ENCODE measurements around the gene RNU1-3.
"Not testable (repeated sequence)": the region's sequence is repeated elsewhere in the genome, so short reads cannot be mapped to it uniquely, and the experiment has no call there.

DNA sequence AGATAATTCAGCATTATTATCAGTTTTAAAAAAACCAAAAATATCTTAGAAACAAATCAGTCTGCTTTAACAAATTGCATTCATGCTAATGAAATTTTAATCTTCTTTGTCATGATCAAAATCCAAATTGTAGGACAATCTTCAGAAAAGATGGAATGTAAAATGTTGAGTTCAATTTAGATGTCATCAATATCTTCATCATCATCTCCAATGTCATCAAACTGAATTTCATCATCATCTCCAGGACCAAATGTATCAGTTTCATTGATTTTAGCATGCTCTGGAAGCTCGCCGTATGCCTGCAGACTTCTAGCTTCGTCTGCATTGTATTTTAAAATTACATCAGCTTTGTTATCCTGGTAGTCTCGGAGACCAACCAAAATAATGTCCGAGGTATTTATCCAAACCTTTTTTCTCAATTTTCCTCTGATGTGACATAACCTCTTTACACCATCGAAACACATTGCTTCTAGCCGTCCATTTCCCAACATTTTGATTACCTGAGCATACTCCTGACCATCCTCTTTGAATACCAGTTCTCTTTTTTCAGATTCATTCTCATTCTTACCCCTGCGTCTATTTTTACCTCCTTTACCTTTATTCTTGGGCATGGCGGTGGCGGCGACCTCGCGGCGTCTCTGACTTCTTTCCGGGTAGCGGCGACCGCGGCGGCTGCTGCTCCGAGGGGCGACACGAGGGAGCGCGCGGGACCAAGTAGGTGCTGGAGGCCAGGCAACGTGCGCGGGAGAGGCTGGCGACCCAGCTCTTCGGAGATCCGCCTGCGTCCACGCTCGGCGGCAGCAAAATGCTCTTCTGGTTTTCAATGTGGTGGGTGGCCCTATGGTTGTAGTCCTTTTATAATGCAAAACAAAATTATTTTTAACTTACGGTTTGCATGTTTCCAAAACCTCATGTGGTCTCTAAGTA lies 19.0 kb upstream of the RNU1-3 start:
- TF ChIP-seq POLR2AphosphoS5 (IDR thresholded peaks at IDR 0.05; ENCODE audit: low read depth, low read length), result not testable (repeated sequence)
- TF ChIP-seq, protein P1, sequence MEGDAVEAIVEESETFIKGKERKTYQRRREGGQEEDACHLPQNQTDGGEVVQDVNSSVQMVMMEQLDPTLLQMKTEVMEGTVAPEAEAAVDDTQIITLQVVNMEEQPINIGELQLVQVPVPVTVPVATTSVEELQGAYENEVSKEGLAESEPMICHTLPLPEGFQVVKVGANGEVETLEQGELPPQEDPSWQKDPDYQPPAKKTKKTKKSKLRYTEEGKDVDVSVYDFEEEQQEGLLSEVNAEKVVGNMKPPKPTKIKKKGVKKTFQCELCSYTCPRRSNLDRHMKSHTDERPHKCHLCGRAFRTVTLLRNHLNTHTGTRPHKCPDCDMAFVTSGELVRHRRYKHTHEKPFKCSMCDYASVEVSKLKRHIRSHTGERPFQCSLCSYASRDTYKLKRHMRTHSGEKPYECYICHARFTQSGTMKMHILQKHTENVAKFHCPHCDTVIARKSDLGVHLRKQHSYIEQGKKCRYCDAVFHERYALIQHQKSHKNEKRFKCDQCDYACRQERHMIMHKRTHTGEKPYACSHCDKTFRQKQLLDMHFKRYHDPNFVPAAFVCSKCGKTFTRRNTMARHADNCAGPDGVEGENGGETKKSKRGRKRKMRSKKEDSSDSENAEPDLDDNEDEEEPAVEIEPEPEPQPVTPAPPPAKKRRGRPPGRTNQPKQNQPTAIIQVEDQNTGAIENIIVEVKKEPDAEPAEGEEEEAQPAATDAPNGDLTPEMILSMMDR (IDR thresholded peaks at IDR 0.05), result not testable (repeated sequence)
